NK-92 treated with Interleukin-12 subunit alpha and Interleukin-12 subunit beta, amount 100 ng/mL, for 24 hours (cell line): ENCODE data around the gene FBXO44.

ENCODE experiments used
- DNase-seq: peaks from one replicate; lab custom pipeline; 2025; lab: John Stamatoyannopoulos, UW

FBXO44 gene

GRCh38 chr1:11708554-11709350 is 54.1 kb downstream of the FBXO44 start:
- peak; percentile 57 for DNase-seq

- DNase-seq, result no peak
Observed at GRCh38 chr1:11711490-11711889, 56.8 kb downstream of the FBXO44 start.

- no peak for DNase-seq
Observed at GRCh38 chr1:11712285-11712684, 57.6 kb downstream of the FBXO44 start.
